22Rv1 (cell line): ENCODE data around the gene LDLRAD4.

Experiments
- H3K27ac ChIP-seq: fragments of 450-650 bp; 2 replicates; pipeline ENCODE4 v1.5.1; 2017
- CTCF ChIP-seq: fragments of 450-650 bp; IDR thresholded peaks from 2 replicates; pipeline ENCODE4 v1.5.1; 2017; ENCODE audit warnings: mild to moderate bottlenecking
- ZFX ChIP-seq: fragments of 450-650 bp; IDR thresholded peaks from 2 replicates; pipeline ENCODE4 v1.6.1; 2017; ENCODE audit warnings: antibody characterized with exemption, borderline replicate concordance

LDLRAD4 gene

GRCh38 chr18:13572721-13573120 lies 354.2 kb downstream of the LDLRAD4 start:
- H3K27ac ChIP-seq: no peak overlapping the region
- TF ChIP-seq CTCF (no peak), ZFX (no peak)

DNA sequence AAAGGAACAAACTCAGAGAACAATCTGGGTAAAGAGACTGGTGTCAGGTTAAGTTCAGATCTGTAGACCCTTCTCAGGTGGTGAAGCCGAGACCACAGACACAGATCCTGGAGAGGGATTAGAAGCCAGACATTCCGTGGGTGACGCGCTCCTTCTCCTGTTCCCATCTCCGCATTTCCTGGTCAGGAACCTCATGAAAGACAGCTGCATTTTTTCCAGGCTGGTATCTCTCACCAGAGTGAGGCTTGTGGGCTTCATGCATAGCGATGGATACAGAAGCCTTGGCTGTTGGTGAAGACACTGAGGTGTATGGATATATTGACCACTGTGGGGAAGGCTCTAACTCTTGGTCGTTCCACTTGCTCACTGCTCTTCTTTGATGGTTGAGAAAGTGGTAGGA lies 355.2 kb downstream of the LDLRAD4 start:
- no peak overlapping the region for H3K27ac ChIP-seq
- TF ChIP-seq ZFX (no peak), CTCF (no peak)

DNA sequence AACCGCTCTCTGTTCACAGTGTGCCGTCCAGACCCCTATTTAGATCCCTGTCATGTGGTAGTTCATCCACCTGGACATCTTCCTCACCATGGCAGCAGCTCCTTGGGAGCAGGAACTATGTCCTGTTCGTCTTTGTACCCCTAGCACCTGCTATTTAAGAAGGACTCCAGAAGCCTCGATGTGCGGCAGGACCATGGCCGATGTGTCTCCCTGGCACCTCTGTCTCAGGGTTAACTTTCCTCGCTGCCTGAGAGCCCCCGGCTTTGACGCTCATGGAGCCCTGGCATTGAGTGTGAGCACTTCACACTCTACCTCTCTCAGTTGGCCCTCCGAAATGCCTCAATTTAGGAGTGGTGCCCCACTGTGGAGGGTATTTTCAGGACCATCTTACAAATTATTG lies 355.8 kb downstream of the LDLRAD4 start:
- H3K27ac ChIP-seq: no peak overlapping the region
- no peak for TF ChIP-seq ZFX
- TF ChIP-seq CTCF: no peak

- TF ChIP-seq CTCF (no peak), ZFX (no peak)
- H3K27ac ChIP-seq: no peak overlapping the region
These were observed 356.2 kb downstream of the LDLRAD4 start for GRCh38 chr18:13574761-13575160.

DNA sequence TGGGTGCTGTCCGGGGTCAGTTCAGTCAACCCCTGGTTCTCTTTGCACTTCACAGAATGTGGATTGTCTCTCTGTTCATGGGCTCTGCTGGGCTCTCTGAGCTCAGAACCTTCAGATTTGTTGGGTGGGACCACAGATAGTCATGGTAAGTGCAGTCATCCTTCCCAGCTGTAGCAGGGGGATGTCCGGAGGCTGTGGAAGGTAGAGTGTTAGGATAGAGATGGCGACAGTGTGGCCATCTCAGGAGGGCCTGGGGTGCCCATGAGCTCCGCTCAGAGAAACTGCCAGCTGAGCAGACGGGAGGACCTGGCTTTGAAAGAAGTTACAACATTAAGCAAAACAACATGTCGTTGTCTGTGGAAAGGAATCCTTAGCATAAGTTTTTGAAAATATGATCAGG lies 358.0 kb downstream of the LDLRAD4 start:
- TF ChIP-seq CTCF: no peak
- TF ChIP-seq ZFX: no peak
- no peak overlapping the region for H3K27ac ChIP-seq

- TF ChIP-seq CTCF (no peak), ZFX (no peak)
- H3K27ac ChIP-seq: no peak overlapping the region
These were observed 358.6 kb downstream of the LDLRAD4 start for GRCh38 chr18:13577091-13577697.

DNA sequence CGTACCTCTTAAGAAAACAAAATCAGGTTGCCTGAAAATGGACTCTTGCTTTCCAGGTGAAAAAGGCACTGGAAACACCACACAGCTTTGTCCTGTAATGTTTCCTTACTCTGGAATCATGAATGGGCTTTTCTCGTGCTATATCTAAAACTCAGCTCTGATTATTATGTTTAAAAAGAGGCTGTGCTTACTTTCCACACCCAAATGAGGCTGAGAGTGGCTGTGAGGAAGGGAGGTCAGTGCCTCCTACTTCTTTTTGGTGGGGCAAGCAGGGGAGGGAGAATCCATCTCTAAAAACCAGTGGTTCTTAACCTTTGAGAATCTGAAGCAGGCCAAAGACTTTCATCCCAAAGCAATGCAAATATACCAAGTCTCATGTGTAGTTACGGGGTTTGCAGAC lies 359.2 kb downstream of the LDLRAD4 start:
- TF ChIP-seq CTCF (no peak), ZFX (no peak)
- no peak overlapping the region for H3K27ac ChIP-seq
